ENCODE data around the gene MICAL1.

Gene MICAL1, protein sequence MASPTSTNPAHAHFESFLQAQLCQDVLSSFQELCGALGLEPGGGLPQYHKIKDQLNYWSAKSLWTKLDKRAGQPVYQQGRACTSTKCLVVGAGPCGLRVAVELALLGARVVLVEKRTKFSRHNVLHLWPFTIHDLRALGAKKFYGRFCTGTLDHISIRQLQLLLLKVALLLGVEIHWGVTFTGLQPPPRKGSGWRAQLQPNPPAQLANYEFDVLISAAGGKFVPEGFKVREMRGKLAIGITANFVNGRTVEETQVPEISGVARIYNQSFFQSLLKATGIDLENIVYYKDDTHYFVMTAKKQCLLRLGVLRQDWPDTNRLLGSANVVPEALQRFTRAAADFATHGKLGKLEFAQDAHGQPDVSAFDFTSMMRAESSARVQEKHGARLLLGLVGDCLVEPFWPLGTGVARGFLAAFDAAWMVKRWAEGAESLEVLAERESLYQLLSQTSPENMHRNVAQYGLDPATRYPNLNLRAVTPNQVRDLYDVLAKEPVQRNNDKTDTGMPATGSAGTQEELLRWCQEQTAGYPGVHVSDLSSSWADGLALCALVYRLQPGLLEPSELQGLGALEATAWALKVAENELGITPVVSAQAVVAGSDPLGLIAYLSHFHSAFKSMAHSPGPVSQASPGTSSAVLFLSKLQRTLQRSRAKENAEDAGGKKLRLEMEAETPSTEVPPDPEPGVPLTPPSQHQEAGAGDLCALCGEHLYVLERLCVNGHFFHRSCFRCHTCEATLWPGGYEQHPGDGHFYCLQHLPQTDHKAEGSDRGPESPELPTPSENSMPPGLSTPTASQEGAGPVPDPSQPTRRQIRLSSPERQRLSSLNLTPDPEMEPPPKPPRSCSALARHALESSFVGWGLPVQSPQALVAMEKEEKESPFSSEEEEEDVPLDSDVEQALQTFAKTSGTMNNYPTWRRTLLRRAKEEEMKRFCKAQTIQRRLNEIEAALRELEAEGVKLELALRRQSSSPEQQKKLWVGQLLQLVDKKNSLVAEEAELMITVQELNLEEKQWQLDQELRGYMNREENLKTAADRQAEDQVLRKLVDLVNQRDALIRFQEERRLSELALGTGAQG

GRCh38 chr6:109455437-109456110 lies at the start of gene MICAL1:
MICAL1 (minus strand) TSS chr6:109455772; CDS start chr6:109454196, 1,576 bp downstream.
- H3K9me3 ChIP-seq (ENCODE audit: control insufficient read depth, low read length), result no peaks in the 10 kb centered on the region
- peak within 1 kb of the TSS; percentile 91 for H3K4me2 ChIP-seq (ENCODE audit: low read length)
- no peaks in the 10 kb centered on the region for H3K79me2 ChIP-seq
- H3K9ac ChIP-seq, result no peak within 1 kb of the TSS
- H3K4me1 ChIP-seq, result peaks cover 26% of the 10 kb centered on the region
- peak within 1 kb of the TSS; percentile 98 for H2AFZ ChIP-seq
- no peaks in the 10 kb centered on the region for H3K36me3 ChIP-seq (ENCODE audit: control insufficient read depth, insufficient read depth, low read length)
- no peaks in the 10 kb centered on the region for H3K27me3 ChIP-seq (ENCODE audit: control insufficient read depth, insufficient read depth, low read length)
- peak within 1 kb of the TSS; percentile 75 for H3K4me3 ChIP-seq (ENCODE audit: low read depth, low read length)
- peak within 1 kb of the TSS; percentile 4 for H3K27ac ChIP-seq
- TF ChIP-seq, protein P1, sequence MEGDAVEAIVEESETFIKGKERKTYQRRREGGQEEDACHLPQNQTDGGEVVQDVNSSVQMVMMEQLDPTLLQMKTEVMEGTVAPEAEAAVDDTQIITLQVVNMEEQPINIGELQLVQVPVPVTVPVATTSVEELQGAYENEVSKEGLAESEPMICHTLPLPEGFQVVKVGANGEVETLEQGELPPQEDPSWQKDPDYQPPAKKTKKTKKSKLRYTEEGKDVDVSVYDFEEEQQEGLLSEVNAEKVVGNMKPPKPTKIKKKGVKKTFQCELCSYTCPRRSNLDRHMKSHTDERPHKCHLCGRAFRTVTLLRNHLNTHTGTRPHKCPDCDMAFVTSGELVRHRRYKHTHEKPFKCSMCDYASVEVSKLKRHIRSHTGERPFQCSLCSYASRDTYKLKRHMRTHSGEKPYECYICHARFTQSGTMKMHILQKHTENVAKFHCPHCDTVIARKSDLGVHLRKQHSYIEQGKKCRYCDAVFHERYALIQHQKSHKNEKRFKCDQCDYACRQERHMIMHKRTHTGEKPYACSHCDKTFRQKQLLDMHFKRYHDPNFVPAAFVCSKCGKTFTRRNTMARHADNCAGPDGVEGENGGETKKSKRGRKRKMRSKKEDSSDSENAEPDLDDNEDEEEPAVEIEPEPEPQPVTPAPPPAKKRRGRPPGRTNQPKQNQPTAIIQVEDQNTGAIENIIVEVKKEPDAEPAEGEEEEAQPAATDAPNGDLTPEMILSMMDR (IDR thresholded peaks at IDR 0.05), result peak; percentile 38

GRCh38 chr6:109503327-109504224 lies 48.0 kb upstream of the MICAL1 start:
- Histone ChIP-seq H3K27me3 (ENCODE audit: control insufficient read depth, insufficient read depth, low read length) (no peaks in the 10 kb centered on the region), H3K4me3 (ENCODE audit: low read depth, low read length) (no peak overlapping the region), H3K9me3 (ENCODE audit: control insufficient read depth, low read length) (no peaks in the 10 kb centered on the region), H3K9ac (no peak overlapping the region), H3K27ac (peak overlapping the region; percentile 89), H3K79me2 (no peaks in the 10 kb centered on the region), H3K4me2 (ENCODE audit: low read length) (peak overlapping the region; percentile 0), H2AFZ (peak overlapping the region; percentile 61), H3K4me1 (peaks cover 24% of the 10 kb centered on the region), H3K36me3 (ENCODE audit: control insufficient read depth, insufficient read depth, low read length) (no peaks in the 10 kb centered on the region)
- TF ChIP-seq, protein P1 (IDR thresholded peaks at IDR 0.05), result no peak

- Histone ChIP-seq H3K36me3 (ENCODE audit: control insufficient read depth, insufficient read depth, low read length) (no peaks in the 10 kb centered on the region), H3K27ac (no peak overlapping the region), H3K9me3 (ENCODE audit: control insufficient read depth, low read length) (no peaks in the 10 kb centered on the region), H3K4me1 (peaks cover 7% of the 10 kb centered on the region), H3K27me3 (ENCODE audit: control insufficient read depth, insufficient read depth, low read length) (no peaks in the 10 kb centered on the region), H2AFZ (no peak overlapping the region), H3K9ac (no peak overlapping the region), H3K79me2 (no peaks in the 10 kb centered on the region), H3K4me3 (ENCODE audit: low read depth, low read length) (no peak overlapping the region), H3K4me2 (ENCODE audit: low read length) (no peak overlapping the region)
- TF ChIP-seq, protein P1 (IDR thresholded peaks at IDR 0.05), result no peak
Observed at GRCh38 chr6:109498936-109499335, 43.4 kb upstream of the MICAL1 start.

DNA sequence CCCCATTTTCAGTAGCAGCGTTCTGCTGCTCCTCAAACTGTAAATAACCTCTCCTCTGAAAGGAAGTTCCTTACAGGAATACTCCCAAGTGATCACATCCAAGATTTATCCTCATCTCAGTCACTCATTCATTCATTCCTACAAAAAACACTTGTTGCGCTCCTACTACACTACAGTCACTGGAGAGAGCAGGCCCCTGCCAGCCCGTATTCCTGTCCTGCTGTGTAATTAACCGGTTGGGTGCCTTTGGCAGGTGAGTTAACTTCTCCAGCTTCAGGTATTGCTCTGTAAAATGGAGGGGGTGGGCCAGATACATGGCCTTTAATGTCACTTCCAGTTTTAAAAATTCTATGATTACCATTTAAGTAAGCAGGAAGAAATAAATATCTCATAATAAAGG lies 42.5 kb upstream of the MICAL1 start:
- H3K9me3 ChIP-seq (ENCODE audit: control insufficient read depth, low read length), result no peaks in the 10 kb centered on the region
- TF ChIP-seq, protein P1 (IDR thresholded peaks at IDR 0.05), result no peak
- H3K36me3 ChIP-seq (ENCODE audit: control insufficient read depth, insufficient read depth, low read length), result no peaks in the 10 kb centered on the region
- peaks cover 2% of the 10 kb centered on the region for H3K4me1 ChIP-seq
- no peak overlapping the region for H2AFZ ChIP-seq
- no peaks in the 10 kb centered on the region for H3K79me2 ChIP-seq
- H3K4me2 ChIP-seq (ENCODE audit: low read length), result peak overlapping the region; percentile 17
- H3K27ac ChIP-seq, result no peak overlapping the region
- H3K4me3 ChIP-seq (ENCODE audit: low read depth, low read length), result no peak overlapping the region
- H3K9ac ChIP-seq, result no peak overlapping the region
- H3K27me3 ChIP-seq (ENCODE audit: control insufficient read depth, insufficient read depth, low read length), result no peaks in the 10 kb centered on the region
